PC-9 (cell line): ENCODE data around the gene PARPBP. TPM values are rescaled to one million over a fixed set of nuclear protein-coding genes. Genes with fewer than 3 reads are reported as not detected.
"Not testable (repeated sequence)": the region's sequence is repeated elsewhere in the genome, so short reads cannot be mapped to it uniquely, and the experiment has no call there.

ENCODE experiments used
- BruUV-seq: library from RNA; stranded (reverse); fragments of 400-500 nt; replicated peaks from 2 replicates; lab custom pipeline; 2021; lab: Mats Ljungman, UMichigan
- CTCF ChIA-PET: fragments of 300-600 bp; sonication (Branson Sonifier 250); formaldehyde crosslinking; loops from one replicate; lab custom pipeline; 2022; ENCODE audit warnings: antibody characterized with exemption; lab: Charles Lee
- POLR2A ChIA-PET: fragments of 300-600 bp; sonication (Branson Sonifier 250); formaldehyde crosslinking; loops from one replicate; lab custom pipeline; 2022; ENCODE audit warnings: antibody characterized with exemption; ENCODE audit not compliant: unreplicated experiment; lab: Charles Lee
- DNase-seq, 2 experiments: peaks; one replicate each; pipeline versions ENCODE4 v3.0.0 to v3.0.0-alpha.2; 2015 to 2022; ENCODE audit warnings: mixed read lengths in 1 of 2
- H2AFZ ChIP-seq: fragments of 200-600 bp; sonication (generic); 2 replicates; pipeline ENCODE4 v1.8.1; 2017; ENCODE audit warnings: antibody characterized with exemption
- H3F3A ChIP-seq: fragments of 200-600 bp; sonication (generic); 2 replicates; pipeline ENCODE4 v1.8.1; 2017; ENCODE audit warnings: antibody characterized with exemption, mild to moderate bottlenecking, low read depth; ENCODE audit not compliant: insufficient read depth
- H3K27ac ChIP-seq: fragments of 200-600 bp; sonication (generic); 2 replicates; pipeline ENCODE4 v1.6.1; 2016; ENCODE audit warnings: mixed run types
- H3K27me3 ChIP-seq: fragments of 200-600 bp; sonication (generic); 2 replicates; pipeline ENCODE4 v1.6.1; 2016; ENCODE audit warnings: low read depth, mixed run types; ENCODE audit not compliant: insufficient read depth
- H3K36me3 ChIP-seq: fragments of 200-600 bp; sonication (generic); 2 replicates; pipeline ENCODE4 v1.6.1; 2016; ENCODE audit warnings: low read depth, mixed run types
- H3K4me1 ChIP-seq: fragments of 200-600 bp; sonication (generic); replicated peaks from 2 replicates; pipeline ENCODE4 v1.6.1; 2016; ENCODE audit warnings: mixed run types; ENCODE audit not compliant: insufficient read depth
- H3K4me2 ChIP-seq: fragments of 200-600 bp; sonication (generic); 2 replicates; pipeline ENCODE4 v1.6.1; 2017; ENCODE audit warnings: mixed run types
- H3K4me3 ChIP-seq: fragments of 200-600 bp; sonication (generic); 2 replicates; pipeline ENCODE4 v1.6.1; 2016; ENCODE audit warnings: mixed run types
- H3K79me2 ChIP-seq: fragments of 200-600 bp; sonication (generic); 2 replicates; pipeline ENCODE4 v1.6.1; 2017; ENCODE audit warnings: low read depth, mixed run types
- H3K9me2 ChIP-seq: fragments of 200-600 bp; sonication (generic); 2 replicates; pipeline ENCODE4 v1.8.1; 2017; ENCODE audit warnings: mild to moderate bottlenecking; ENCODE audit not compliant: insufficient read depth
- H3K9me3 ChIP-seq: fragments of 200-600 bp; sonication (generic); 2 replicates; pipeline ENCODE4 v1.8.1; 2016; ENCODE audit warnings: low read depth; ENCODE audit not compliant: insufficient read depth
- H4K20me1 ChIP-seq: fragments of 200-600 bp; sonication (generic); 2 replicates; pipeline ENCODE4 v1.8.1; 2017; ENCODE audit not compliant: insufficient read depth
- CTCF ChIP-seq: fragments of 200-600 bp; sonication (generic); conservative IDR thresholded peaks from 2 replicates; pipeline ENCODE4 v1.6.1; 2017; ENCODE audit warnings: mixed run types, antibody characterized with exemption, mild to moderate bottlenecking, moderate library complexity
- EZH2 ChIP-seq: fragments of 200-600 bp; sonication (generic); IDR thresholded peaks from 2 replicates; pipeline ENCODE4 v1.8.0; 2017; ENCODE audit warnings: antibody characterized with exemption, low read depth
- intact Hi-C: fragments of 100-400 bp; cut with micrococcal nuclease; formaldehyde crosslinking; loops from one replicate; pipeline ENCODE4 v1.10.0; 2022; ENCODE audit not compliant: unreplicated experiment
- total RNA-seq: library from RNA; stranded (reverse); gene quantifications from 2 replicates; pipeline ENCODE4 v1.2.3, GENCODE V29; 2021

The PARPBP gene
- total RNA-seq, 1 experiment from 2014 or later = 16.2 TPM

GRCh38 chr12:102120886-102121285, 903 bp downstream of the PARPBP start:
- peak; percentile 21 to 58 for DNase-seq
- CTCF ChIA-PET = interaction anchor here (0.7 kb wide), 1 partner anchor 690 kb away, joined by 10 read pairs; no protein-coding TSS in a partner anchor
- POLR2A ChIA-PET = no interaction called here
- no peaks in the 10 kb centered on the region for H4K20me1 ChIP-seq
- H3K4me1 ChIP-seq = peaks cover 23% of the 10 kb centered on the region
- TF ChIP-seq CTCF (no peak), EZH2 (no peak)
- no peaks in the 10 kb centered on the region for H3K9me3 ChIP-seq
- H3F3A ChIP-seq = peaks cover 18% of the 10 kb centered on the region
- peaks cover 36% of the 10 kb centered on the region for H3K79me2 ChIP-seq
- intact Hi-C loops = loop anchor here (5.0 to 10.0 kb wide), 2 partner anchors 229 to 444 kb away; no protein-coding TSS in a partner anchor
- H3K9me2 ChIP-seq = no peaks in the 10 kb centered on the region
- peak overlapping the region; percentile 96 for H2AFZ ChIP-seq
- peak overlapping the region; percentile 93 for H3K4me3 ChIP-seq
- peak overlapping the region; percentile 92 for H3K27ac ChIP-seq
- BruUV-seq = TSS peak; percentile 55
- peak overlapping the region; percentile 80 for H3K4me2 ChIP-seq
- 0 out of 2 replicates have a peak, but pooled peaks cover 13% of the 10 kb centered on the region for H3K36me3 ChIP-seq
- H3K27me3 ChIP-seq = no peaks in the 10 kb centered on the region

DNA sequence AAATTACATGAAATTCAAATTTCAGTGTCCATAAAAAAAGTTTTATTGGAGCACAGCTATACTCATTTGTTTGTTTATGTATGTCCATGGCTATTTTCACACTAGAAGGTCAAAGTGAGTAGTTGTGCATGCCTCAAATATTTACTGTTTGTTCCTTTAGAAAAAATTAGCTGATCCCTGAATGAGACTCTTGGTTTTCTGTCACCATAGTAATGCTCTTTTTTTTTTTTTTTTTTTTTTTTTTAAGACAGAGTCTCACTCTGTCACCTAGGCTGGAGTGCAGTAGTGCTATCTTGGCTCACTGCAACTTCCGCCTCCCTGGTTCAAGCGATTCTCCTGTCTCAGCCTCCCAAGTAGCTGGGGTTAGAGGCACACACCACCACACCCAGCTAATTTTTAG, 1.3 kb downstream of the PARPBP start:
- H3K9me2 ChIP-seq, H3K27me3 ChIP-seq, POLR2A ChIA-PET, BruUV-seq, H4K20me1 ChIP-seq, H3K9me3 ChIP-seq: not testable (repeated sequence)
- peaks cover 18% of the 10 kb centered on the region for H3F3A ChIP-seq
- H3K4me3 ChIP-seq = peak overlapping the region; percentile 93
- H3K36me3 ChIP-seq = 0 out of 2 replicates have a peak, but pooled peaks cover 13% of the 10 kb centered on the region
- H3K27ac ChIP-seq = peak overlapping the region; percentile 92
- intact Hi-C loops = loop anchor here (5.0 to 10.0 kb wide), 2 partner anchors 229 to 443 kb away; no protein-coding TSS in a partner anchor
- DNase-seq = peak in 1 of 2 experiments; percentile 36
- CTCF ChIA-PET = interaction anchor here (0.7 kb wide), 1 partner anchor 690 kb away, joined by 10 read pairs; no protein-coding TSS in a partner anchor
- H3K79me2 ChIP-seq = peaks cover 36% of the 10 kb centered on the region
- peak overlapping the region; percentile 80 for H3K4me2 ChIP-seq
- H3K4me1 ChIP-seq = peaks cover 23% of the 10 kb centered on the region
- H2AFZ ChIP-seq = peak overlapping the region; percentile 96

DNA sequence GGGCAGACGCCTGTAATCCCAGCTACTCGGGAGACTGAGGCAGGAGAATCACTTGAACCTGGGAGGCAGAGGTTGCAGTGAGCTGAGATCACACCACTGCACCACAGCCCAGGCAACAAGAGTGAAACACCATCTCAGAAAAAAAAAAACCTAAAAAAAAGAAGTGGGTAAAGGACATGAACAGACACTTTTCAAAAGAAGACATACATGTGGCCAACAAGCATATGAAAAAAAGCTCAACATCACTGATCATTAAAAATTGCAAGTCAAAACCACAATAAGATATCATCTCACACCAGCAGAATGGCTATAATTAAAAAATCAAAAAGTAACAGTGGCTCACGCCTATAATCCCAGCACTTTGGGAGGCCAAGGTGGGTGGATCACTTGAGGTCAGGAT, 10.7 kb downstream of the PARPBP start:
- H3K4me2 ChIP-seq, H3F3A ChIP-seq, H3K36me3 ChIP-seq, H3K27me3 ChIP-seq, H3K27ac ChIP-seq, H3K9me2 ChIP-seq, H3K79me2 ChIP-seq, H3K4me1 ChIP-seq, BruUV-seq, DNase-seq, H2AFZ ChIP-seq, intact Hi-C loops, H3K4me3 ChIP-seq, H3K9me3 ChIP-seq, H4K20me1 ChIP-seq, POLR2A ChIA-PET: not testable (repeated sequence)
- CTCF ChIA-PET = interaction anchor here (0.7 kb wide), 1 partner anchor 636 kb away, joined by 5 read pairs; no protein-coding TSS in a partner anchor

DNA sequence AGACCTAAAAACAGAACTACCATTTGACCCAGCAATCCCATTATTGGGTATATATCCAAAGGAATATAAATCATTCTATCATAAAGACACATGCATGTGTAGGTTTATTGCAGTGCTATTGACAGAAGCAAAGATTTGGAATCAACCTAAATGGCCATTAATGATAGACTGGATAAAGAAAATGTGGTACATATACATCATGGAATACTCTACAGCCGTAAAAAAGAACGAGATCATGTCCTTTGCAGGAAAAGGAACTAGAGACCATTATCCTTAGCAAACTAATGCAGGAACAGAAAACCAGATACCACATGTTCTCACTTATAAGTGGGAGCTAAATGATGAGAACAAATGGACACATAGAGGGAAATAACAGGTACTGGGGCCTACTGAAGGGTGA, 11.5 kb downstream of the PARPBP start:
- CTCF ChIA-PET = interaction anchor here (0.7 kb wide), 1 partner anchor 636 kb away, joined by 5 read pairs; no protein-coding TSS in a partner anchor
- H3K27me3 ChIP-seq, H3K4me2 ChIP-seq, H3F3A ChIP-seq, POLR2A ChIA-PET, H3K27ac ChIP-seq, H3K79me2 ChIP-seq, H3K9me2 ChIP-seq, DNase-seq, H4K20me1 ChIP-seq, BruUV-seq, H3K36me3 ChIP-seq, intact Hi-C loops, H2AFZ ChIP-seq, H3K9me3 ChIP-seq, H3K4me3 ChIP-seq, H3K4me1 ChIP-seq: not testable (repeated sequence)

DNA sequence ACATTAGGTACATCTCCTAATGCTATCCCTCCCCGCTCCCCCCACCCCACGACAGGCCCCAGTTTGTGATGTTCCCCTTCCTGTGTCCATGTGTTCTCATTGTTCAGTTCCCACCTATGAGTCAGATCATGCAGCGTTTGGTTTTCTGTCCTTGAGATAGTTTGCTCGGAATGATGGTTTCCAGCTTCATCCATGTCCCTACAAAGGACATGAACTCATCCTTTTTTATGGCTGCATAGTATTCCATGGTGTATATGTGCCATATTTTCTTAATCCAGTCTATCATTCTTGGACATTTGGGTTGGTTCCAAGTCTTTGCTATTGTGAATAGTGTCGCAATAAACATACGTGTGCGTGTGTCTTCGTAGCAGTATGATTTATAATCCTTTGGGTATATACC, 17.6 kb downstream of the PARPBP start:
- H3K9me3 ChIP-seq, H3K27ac ChIP-seq, DNase-seq, H2AFZ ChIP-seq, POLR2A ChIA-PET, H3K4me3 ChIP-seq, BruUV-seq, H3K9me2 ChIP-seq, H3K79me2 ChIP-seq, H3K4me1 ChIP-seq, CTCF ChIA-PET, H3K4me2 ChIP-seq, H3K27me3 ChIP-seq, H4K20me1 ChIP-seq, intact Hi-C loops, H3F3A ChIP-seq, H3K36me3 ChIP-seq: not testable (repeated sequence)

DNA sequence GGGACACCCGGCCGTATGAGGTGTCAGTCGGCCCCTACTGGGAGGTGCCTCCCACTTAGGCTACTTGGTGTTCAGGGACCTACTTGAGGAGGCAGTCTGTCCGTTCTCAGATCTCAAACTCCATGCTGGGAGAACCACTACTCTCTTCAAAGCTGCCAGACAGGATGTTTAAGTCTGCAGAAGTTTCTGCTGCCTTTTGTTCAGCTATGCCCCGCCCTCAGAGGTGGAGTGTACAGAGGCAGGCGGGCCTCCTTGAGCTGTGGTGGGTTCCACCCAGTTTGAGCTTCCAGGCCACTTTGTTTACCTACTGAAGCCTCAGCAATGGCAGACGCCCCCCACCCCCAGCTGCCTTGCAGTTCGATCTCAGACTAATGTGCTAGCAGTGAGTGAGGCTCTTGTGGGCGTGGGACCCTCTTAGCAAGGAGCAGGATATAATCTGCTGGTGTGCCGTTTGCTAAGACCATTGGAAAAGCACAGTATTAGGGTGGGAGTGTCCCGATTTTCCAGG, 22.9 kb downstream of the PARPBP start:
- H3K27ac ChIP-seq, H3K4me1 ChIP-seq, H3F3A ChIP-seq, H3K4me3 ChIP-seq, H3K4me2 ChIP-seq, H3K79me2 ChIP-seq, H3K9me3 ChIP-seq, H4K20me1 ChIP-seq, intact Hi-C loops, H3K9me2 ChIP-seq, H3K36me3 ChIP-seq, DNase-seq, BruUV-seq, CTCF ChIA-PET, H3K27me3 ChIP-seq, H2AFZ ChIP-seq, POLR2A ChIA-PET: not testable (repeated sequence)
